A673 (cell line): ENCODE measurements around the gene TARBP1. TPM values are rescaled to one million over a fixed set of nuclear protein-coding genes. Genes with fewer than 3 reads are reported as not detected.

Experiments
- BruUV-seq: library from RNA; stranded (reverse); fragments of 400-500 nt; replicated peaks from 2 replicates; lab custom pipeline; 2021; lab: Mats Ljungman, UMichigan
- CTCF ChIA-PET: fragments of 300-600 bp; sonication (Branson Sonifier 250); formaldehyde crosslinking; loops from one replicate; lab custom pipeline; 2022; ENCODE audit warnings: antibody characterized with exemption; lab: Charles Lee
- POLR2A ChIA-PET: fragments of 300-600 bp; sonication (Branson Sonifier 250); formaldehyde crosslinking; loops from one replicate; lab custom pipeline; 2022; ENCODE audit warnings: antibody characterized with exemption; ENCODE audit not compliant: low non-redundant PET; lab: Charles Lee
- DNase-seq: peaks from one replicate; pipeline ENCODE4 v3.0.0-alpha.2; 2015; ENCODE audit warnings: low spot score
- H3K27ac ChIP-seq: fragments of 200-600 bp; sonication (generic); 2 replicates; pipeline ENCODE4 v1.5.1; 2016; ENCODE audit warnings: mixed run types, low read depth, mild to moderate bottlenecking, mixed read lengths, antibody characterized with exemption, low read length; ENCODE audit not compliant: poor library complexity, severe bottlenecking
- H3K27me3 ChIP-seq: fragments of 200-600 bp; sonication (generic); replicated peaks from 2 replicates; pipeline ENCODE4 v1.6.1; 2017; ENCODE audit warnings: mixed run types, low read depth, mild to moderate bottlenecking, mixed read lengths, antibody characterized with exemption, low read length; ENCODE audit not compliant: insufficient read depth, poor library complexity
- H3K36me3 ChIP-seq: fragments of 200-600 bp; sonication (generic); 2 replicates; pipeline ENCODE4 v1.6.1; 2016; ENCODE audit warnings: mixed run types, mild to moderate bottlenecking, mixed read lengths, antibody characterized with exemption, low read length; ENCODE audit not compliant: insufficient read depth, poor library complexity, severe bottlenecking
- H3K4me1 ChIP-seq: fragments of 200-600 bp; sonication (generic); 2 replicates; pipeline ENCODE4 v1.6.1; 2017; ENCODE audit warnings: mixed run types, mild to moderate bottlenecking, mixed read lengths, antibody characterized with exemption, low read length; ENCODE audit not compliant: insufficient read depth, poor library complexity, severe bottlenecking
- H3K4me3 ChIP-seq: fragments of 200-600 bp; sonication (generic); 2 replicates; pipeline ENCODE4 v1.5.1; 2016; ENCODE audit warnings: low read depth, mixed run types, mild to moderate bottlenecking, mixed read lengths, low read length; ENCODE audit not compliant: poor library complexity, severe bottlenecking
- H3K9me3 ChIP-seq: fragments of 200-600 bp; sonication (generic); 2 replicates; pipeline ENCODE4 v1.6.1; 2016; ENCODE audit warnings: mixed run types, low read depth, mild to moderate bottlenecking, mixed read lengths, antibody characterized with exemption, low read length; ENCODE audit not compliant: poor library complexity, severe bottlenecking
- CTCF ChIP-seq: fragments of 300-800, 200-600 bp; sonication (generic); conservative IDR thresholded peaks from 2 replicates; pipeline ENCODE4 v1.5.1; 2017; ENCODE audit warnings: low read depth, mild to moderate bottlenecking, antibody characterized with exemption, low read length, moderate library complexity, mixed read lengths
- EZH2 ChIP-seq: fragments of 200-600 bp; sonication (generic); IDR thresholded peaks from 2 replicates; pipeline ENCODE4 v1.6.1; 2017; ENCODE audit warnings: borderline replicate concordance, low read depth, mild to moderate bottlenecking, mixed read lengths, antibody characterized with exemption, low read length; ENCODE audit not compliant: poor library complexity, severe bottlenecking
- intact Hi-C: fragments of 100-400 bp; cut with micrococcal nuclease; formaldehyde crosslinking; loops from one replicate; pipeline ENCODE4 v1.10.0; 2022; ENCODE audit not compliant: unreplicated experiment
- total RNA-seq: library from RNA; stranded (reverse); gene quantifications from 2 replicates; pipeline ENCODE4 v1.2.3, GENCODE V29; 2021

Gene TARBP1
- total RNA-seq, 1 experiment from 2014 or later, result 28.0 TPM

GRCh38 chr1:234526922-234527321, 47.9 kb upstream of the TARBP1 start:
- H3K4me1 ChIP-seq, result peaks cover 34% of the 10 kb centered on the region
- no peak overlapping the region for H3K4me3 ChIP-seq
- ChIA-PET POLR2A (no interaction called here), CTCF (no interaction called here)
- intact Hi-C loops, result no loop called here
- DNase-seq, result no peak
- H3K27me3 ChIP-seq, result no peaks in the 10 kb centered on the region
- BruUV-seq, result no TSS peak
- H3K9me3 ChIP-seq, result no peaks in the 10 kb centered on the region
- TF ChIP-seq CTCF (no peak), EZH2 (no peak)
- no peak overlapping the region for H3K27ac ChIP-seq
- H3K36me3 ChIP-seq, result no peaks in the 10 kb centered on the region

GRCh38 chr1:234525099-234525799, 46.3 kb upstream of the TARBP1 start:
- BruUV-seq, result no TSS peak
- POLR2A ChIA-PET, result no interaction called here
- no peaks in the 10 kb centered on the region for H3K27me3 ChIP-seq
- H3K4me1 ChIP-seq, result peaks cover 48% of the 10 kb centered on the region
- no peaks in the 10 kb centered on the region for H3K36me3 ChIP-seq
- no peak for TF ChIP-seq EZH2
- no peak for TF ChIP-seq CTCF
- H3K27ac ChIP-seq, result peak overlapping the region; percentile 92
- CTCF ChIA-PET, result interaction anchor here (0.7 kb wide), 1 partner anchor 300 kb away, joined by 4 read pairs; no protein-coding TSS in a partner anchor
- no peaks in the 10 kb centered on the region for H3K9me3 ChIP-seq
- no peak overlapping the region for H3K4me3 ChIP-seq
- no peak for DNase-seq
- intact Hi-C loops, result no loop called here

DNA sequence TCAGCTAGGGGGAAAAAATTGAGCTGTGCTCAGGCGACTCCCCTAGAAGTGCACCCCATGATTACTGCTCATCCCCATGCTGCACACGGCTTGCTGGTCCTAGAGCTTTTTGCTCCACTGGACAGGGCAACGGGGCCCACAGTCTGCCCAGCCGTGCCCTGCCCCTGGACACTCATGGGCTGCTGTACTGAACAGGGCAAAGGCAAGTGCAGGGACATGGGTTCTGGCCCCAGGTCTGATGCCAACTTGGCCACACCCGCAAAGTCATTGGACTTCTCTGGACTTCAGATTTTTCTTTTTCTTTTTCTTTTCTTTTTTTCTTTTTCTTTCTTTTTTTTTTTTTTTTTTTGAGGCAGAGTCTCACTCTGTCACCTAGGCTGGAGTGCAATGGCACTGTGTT, 42.9 kb upstream of the TARBP1 start:
- TF ChIP-seq EZH2 (no peak), CTCF (no peak)
- ChIA-PET CTCF (no interaction called here), POLR2A (no interaction called here)
- H3K27ac ChIP-seq, result peak overlapping the region; percentile 34
- intact Hi-C loops, result no loop called here
- no TSS peak for BruUV-seq
- no peak for DNase-seq
- no peak overlapping the region for H3K4me3 ChIP-seq
- H3K9me3 ChIP-seq, result no peaks in the 10 kb centered on the region
- H3K36me3 ChIP-seq, result no peaks in the 10 kb centered on the region
- peaks cover 73% of the 10 kb centered on the region for H3K4me1 ChIP-seq
- H3K27me3 ChIP-seq, result no peaks in the 10 kb centered on the region
